ENCODE results near the gene ZNF157. TPM values are rescaled to one million over a fixed set of nuclear protein-coding genes. Genes with fewer than 3 reads are reported as not detected.

ZNF157 gene
- polyA plus RNA-seq, 1 of the 3 experiments (the other 2 are of a cell fraction) = 0.12 TPM

- WGBS (ENCODE audit: low lambda C conversion rate) = 6% methylated on average over 8 of the region's 8 CpGs
- POLR2A ChIA-PET = interaction anchor here (0.8 to 1.3 kb wide), 4 partner anchors 139 to 187 kb away, joined by 3 to 4 read pairs (median 3); partner anchors contain the start of gene USP11
- H3K9me2 ChIP-seq = no peaks in the 10 kb centered on the region
Measured at GRCh38 chrX:47384502-47384901, 14.1 kb downstream of the ZNF157 start.

GRCh38 chrX:47390780-47391179, 20.4 kb downstream of the ZNF157 start:
- Histone ChIP-seq H3K9ac (no peak overlapping the region), H4K20me1 (ENCODE audit: insufficient read depth) (no peaks in the 10 kb centered on the region), H3K27me3 (ENCODE audit: insufficient read depth) (peaks cover 23% of the 10 kb centered on the region), H2AFZ (ENCODE audit: low read depth) (no peak overlapping the region), H3K36me3 (replicated peaks in 1 of 2; ENCODE audit: control insufficient read depth in 1 of 2, insufficient read depth in 2 of 2, low read length in 1 of 2) (no peaks in the 10 kb centered on the region), H3K9me3 (no peaks in the 10 kb centered on the region), H3K4me1 (ENCODE audit: control insufficient read depth in 1 of 2, insufficient read depth in 2 of 2, low read depth in 1 of 2, low read length in 1 of 2) (no peaks in the 10 kb centered on the region), H3K27ac (ENCODE audit: low read depth in 2 of 2, low read length in 1 of 2) (no peak overlapping the region), H3F3A (replicated peaks; ENCODE audit: insufficient read depth) (no peaks in the 10 kb centered on the region), H3K79me2 (ENCODE audit: insufficient read depth) (no peaks in the 10 kb centered on the region), H3K4me3 (ENCODE audit: low read depth in 2 of 2, low read length in 1 of 2) (no peak overlapping the region), H3K9me2 (no peaks in the 10 kb centered on the region), H3K4me2 (no peak overlapping the region)
- 52% methylated on average over 1 of the region's 1 CpG for WGBS (ENCODE audit: low lambda C conversion rate)
- DNase-seq = no peak
- ChIA-PET POLR2A (no interaction called here), CTCF (no interaction called here)
- TF ChIP-seq TAF1 (IDR thresholded peaks at IDR 0.05; ENCODE audit: borderline replicate concordance, low read depth, low read length) (no peak), GABPA (IDR thresholded peaks at IDR 0.05; ENCODE audit: low read depth) (no peak), RCOR1 (IDR thresholded peaks at IDR 0.05; ENCODE audit: low read length) (no peak), IRF3 (IDR thresholded peaks at IDR 0.05; ENCODE audit: low read depth, low read length) (no peak), EZH2phosphoT487 (IDR thresholded peaks at IDR 0.05; ENCODE audit: borderline replicate concordance, low read depth) (no peak), PBX3 (IDR thresholded peaks at IDR 0.05) (no peak), RXRA (IDR thresholded peaks at IDR 0.05; ENCODE audit: borderline replicate concordance, low read depth) (no peak), MAX (IDR thresholded peaks at IDR 0.05; ENCODE audit: low read depth) (no peak), CHD2 (IDR thresholded peaks at IDR 0.05; ENCODE audit: low read length, partially characterized antibody) (no peak), NFIC (IDR thresholded peaks at IDR 0.05; ENCODE audit: borderline replicate concordance) (no peak)

More at GRCh38 chrX:47384502-47384901, 14.1 kb downstream of the ZNF157 start:
- CTCF ChIA-PET = interaction anchor here (0.6 to 4.6 kb wide), 29 partner anchors 10 to 249 kb away, joined by 3 to 29 read pairs (median 4); partner anchors contain the start of gene ZNF157
- Histone ChIP-seq H2AFZ (ENCODE audit: low read depth) (no peak overlapping the region), H3K4me2 (no peak overlapping the region), H3K9me3 (no peaks in the 10 kb centered on the region), H3K4me1 (ENCODE audit: control insufficient read depth in 1 of 2, insufficient read depth in 2 of 2, low read depth in 1 of 2, low read length in 1 of 2) (no peaks in the 10 kb centered on the region), H3K27me3 (ENCODE audit: insufficient read depth) (no peaks in the 10 kb centered on the region; the same call in 1 of the 2 replicates), H3F3A (replicated peaks; ENCODE audit: insufficient read depth) (no peaks in the 10 kb centered on the region), H4K20me1 (ENCODE audit: insufficient read depth) (no peaks in the 10 kb centered on the region), H3K9ac (no peak overlapping the region), H3K4me3 (ENCODE audit: low read depth in 2 of 2, low read length in 1 of 2) (peak overlapping the region in 1 of 2 experiments; percentile 23; a peak in 1 of 4 replicates), H3K36me3 (replicated peaks in 1 of 2; ENCODE audit: control insufficient read depth in 1 of 2, insufficient read depth in 2 of 2, low read length in 1 of 2) (no peaks in the 10 kb centered on the region), H3K79me2 (ENCODE audit: insufficient read depth) (no peaks in the 10 kb centered on the region), H3K27ac (ENCODE audit: low read depth in 2 of 2, low read length in 1 of 2) (no peak overlapping the region)
- no peak for TF ChIP-seq MAX (IDR thresholded peaks at IDR 0.05; ENCODE audit: low read depth)
- TF ChIP-seq RAD21 (IDR thresholded peaks at IDR 0.05; ENCODE audit: low read length) = peak; percentile 84
- peak; percentile 86 for TF ChIP-seq CTCF (IDR thresholded peaks at IDR 0.05)
- TF ChIP-seq SMC3 (IDR thresholded peaks at IDR 0.05; ENCODE audit: low read depth, low read length) = peak; percentile 71
- TF ChIP-seq PBX3 (IDR thresholded peaks at IDR 0.05) = no peak
- peak; percentile 54 for DNase-seq

All from SK-N-SH (cell line).